ENCODE results near the gene SNX7.

DNA sequence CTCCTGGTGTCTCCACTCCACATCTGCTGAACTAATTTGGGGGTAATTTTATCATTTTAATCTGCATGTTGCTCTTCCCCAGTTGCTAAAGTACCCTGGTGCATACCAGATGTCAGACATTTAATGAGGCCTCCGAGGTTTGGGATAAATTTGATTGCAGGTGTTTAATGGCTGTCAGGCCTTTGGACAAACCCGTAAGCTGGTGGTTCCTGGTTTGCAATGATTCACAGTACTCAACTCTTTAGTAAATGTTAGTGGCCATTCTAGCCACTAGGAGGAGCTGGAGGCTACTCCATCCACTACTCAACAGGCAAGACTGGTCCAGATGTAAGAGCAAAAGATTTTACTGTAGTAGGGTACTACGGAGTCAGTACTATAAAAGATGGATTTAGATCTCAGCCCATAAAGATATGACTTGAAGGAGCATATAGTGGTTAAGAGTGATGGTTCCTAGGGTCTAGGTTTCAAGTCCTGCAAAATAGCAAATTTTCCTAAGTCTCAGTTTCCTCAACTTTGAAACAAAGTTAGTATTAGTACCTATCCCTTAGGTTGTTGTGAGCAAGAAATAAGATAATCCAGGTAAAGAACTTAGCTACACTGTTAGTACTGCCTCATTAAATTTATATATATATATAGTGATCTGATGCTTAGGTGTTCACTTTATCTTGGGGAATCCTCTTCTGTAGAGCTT lies 132.8 kb downstream of the SNX7 start:
- TF ChIP-seq POLR2A (IDR thresholded peaks at IDR 0.05) (no peak), POLR2AphosphoS5 (IDR thresholded peaks at IDR 0.05) (no peak)
- TF ChIP-seq, protein P1, sequence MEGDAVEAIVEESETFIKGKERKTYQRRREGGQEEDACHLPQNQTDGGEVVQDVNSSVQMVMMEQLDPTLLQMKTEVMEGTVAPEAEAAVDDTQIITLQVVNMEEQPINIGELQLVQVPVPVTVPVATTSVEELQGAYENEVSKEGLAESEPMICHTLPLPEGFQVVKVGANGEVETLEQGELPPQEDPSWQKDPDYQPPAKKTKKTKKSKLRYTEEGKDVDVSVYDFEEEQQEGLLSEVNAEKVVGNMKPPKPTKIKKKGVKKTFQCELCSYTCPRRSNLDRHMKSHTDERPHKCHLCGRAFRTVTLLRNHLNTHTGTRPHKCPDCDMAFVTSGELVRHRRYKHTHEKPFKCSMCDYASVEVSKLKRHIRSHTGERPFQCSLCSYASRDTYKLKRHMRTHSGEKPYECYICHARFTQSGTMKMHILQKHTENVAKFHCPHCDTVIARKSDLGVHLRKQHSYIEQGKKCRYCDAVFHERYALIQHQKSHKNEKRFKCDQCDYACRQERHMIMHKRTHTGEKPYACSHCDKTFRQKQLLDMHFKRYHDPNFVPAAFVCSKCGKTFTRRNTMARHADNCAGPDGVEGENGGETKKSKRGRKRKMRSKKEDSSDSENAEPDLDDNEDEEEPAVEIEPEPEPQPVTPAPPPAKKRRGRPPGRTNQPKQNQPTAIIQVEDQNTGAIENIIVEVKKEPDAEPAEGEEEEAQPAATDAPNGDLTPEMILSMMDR (IDR thresholded peaks at IDR 0.05) = peak; percentile 23 to 48 (median 25)

Data from breast epithelium (tissue), 3 donors.